GM12873 (cell line): ENCODE measurements around the gene BMP7.

Experiments used
- CTCF ChIP-seq: IDR thresholded peaks from 2 replicates; pipeline ENCODE4 v1.5.1; 2012; ENCODE audit warnings: low read depth, mild to moderate bottlenecking, moderate library complexity, low read length, control low read depth; ENCODE audit not compliant: insufficient read depth; ENCODE audit errors: missing control alignments

The BMP7 gene

GRCh38 chr20:57310821-57311514 is 44.5 kb upstream of the BMP7 start:
- no peak for TF ChIP-seq CTCF

GRCh38 chr20:57309544-57310115 is 43.2 kb upstream of the BMP7 start:
- no peak for TF ChIP-seq CTCF

GRCh38 chr20:57308451-57309271 is 42.2 kb upstream of the BMP7 start:
- no peak for TF ChIP-seq CTCF

- TF ChIP-seq CTCF, result no peak
Observed at GRCh38 chr20:57306747-57307146, 40.3 kb upstream of the BMP7 start.

GRCh38 chr20:57301026-57301425 is 34.6 kb upstream of the BMP7 start:
- TF ChIP-seq CTCF, result no peak

- TF ChIP-seq CTCF, result no peak
Observed at GRCh38 chr20:57298457-57298856, 32.0 kb upstream of the BMP7 start.

- TF ChIP-seq CTCF, result no peak
Observed at GRCh38 chr20:57294550-57294949, 28.1 kb upstream of the BMP7 start.
